Calu3 (cell line): ENCODE results near the gene SPATS2. TPM values are rescaled to one million over a fixed set of nuclear protein-coding genes. Genes with fewer than 3 reads are reported as not detected.
A peak's percentile ranks its signal among the peaks of the same experiment; 100 is the strongest.

Experiments
- BruUV-seq: library from RNA; stranded (reverse); fragments of 400-500 nt; replicated peaks from 2 replicates; lab custom pipeline; 2021; lab: Mats Ljungman, UMichigan
- CTCF ChIA-PET: fragments of 300-600 bp; sonication (Branson Sonifier 250); formaldehyde crosslinking; loops from one replicate; lab custom pipeline; 2022; ENCODE audit warnings: antibody characterized with exemption; lab: Charles Lee
- DNase-seq: peaks from one replicate; pipeline ENCODE4 v3.0.0; 2022
- H3K27ac Mint-ChIP-seq: one replicate; pipeline ENCODE4 v1.8.0; 2022; ENCODE audit warnings: mixed read lengths; ENCODE audit not compliant: unreplicated experiment
- H3K27me3 Mint-ChIP-seq: one replicate; pipeline ENCODE4 v1.8.0; 2022; ENCODE audit warnings: mixed read lengths; ENCODE audit not compliant: unreplicated experiment
- H3K36me3 Mint-ChIP-seq: one replicate; pipeline ENCODE4 v1.8.0; 2022; ENCODE audit warnings: mild to moderate bottlenecking, moderate library complexity, mixed read lengths; ENCODE audit not compliant: insufficient read depth, unreplicated experiment
- H3K4me1 Mint-ChIP-seq: one replicate; pipeline ENCODE4 v1.8.0; 2022; ENCODE audit warnings: mild to moderate bottlenecking, low read depth, mixed read lengths; ENCODE audit not compliant: unreplicated experiment
- H3K4me3 Mint-ChIP-seq: one replicate; pipeline ENCODE4 v1.8.0; 2022; ENCODE audit warnings: mild to moderate bottlenecking, low read depth, moderate library complexity, mixed read lengths; ENCODE audit not compliant: unreplicated experiment
- H3K9me3 Mint-ChIP-seq: one replicate; pipeline ENCODE4 v1.8.0; 2022; ENCODE audit warnings: low read depth, mixed read lengths; ENCODE audit not compliant: unreplicated experiment
- intact Hi-C: fragments of 100-400 bp; cut with micrococcal nuclease; formaldehyde crosslinking; loops from one replicate; pipeline ENCODE4 v1.10.0; 2022; ENCODE audit not compliant: unreplicated experiment
- total RNA-seq: library from RNA; stranded (reverse); gene quantifications from 2 replicates; pipeline ENCODE4 v1.2.3, GENCODE V29; 2022
- TF ChIP-seq, protein P1 (sequence below): fragments of 200-600 bp; IDR thresholded peaks from one replicate; pipeline ENCODE4 v1.8.0; 2022; ENCODE audit warnings: antibody characterized with exemption; ENCODE audit not compliant: unreplicated experiment

SPATS2 gene
- total RNA-seq, 1 experiment from 2014 or later, result 23.2 TPM

DNA sequence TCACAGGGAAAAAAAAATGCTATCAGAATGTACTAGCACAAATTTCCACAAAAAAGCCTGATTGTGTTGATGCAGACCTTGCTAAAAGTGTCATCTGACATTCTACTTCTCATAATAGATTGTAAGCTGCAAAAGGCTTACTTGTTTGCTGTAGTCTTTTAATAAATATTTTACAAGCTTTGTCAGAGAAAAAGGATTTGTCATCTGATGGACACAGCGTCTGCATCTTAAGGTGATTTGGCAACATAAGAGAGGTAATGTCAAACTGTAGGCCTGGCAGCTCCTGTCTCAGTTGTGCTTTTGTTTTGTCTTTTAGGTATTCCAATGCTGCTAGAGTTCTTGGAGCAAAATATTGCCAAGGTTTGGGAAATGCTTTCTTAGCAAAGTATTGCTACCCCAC, 145.3 kb downstream of the SPATS2 start:
- H3K36me3 Mint-ChIP-seq, result peaks cover 8% of the 10 kb centered on the region
- H3K4me3 Mint-ChIP-seq, result no peak overlapping the region
- H3K9me3 Mint-ChIP-seq, result no peaks in the 10 kb centered on the region
- H3K27me3 Mint-ChIP-seq, result no peaks in the 10 kb centered on the region
- no peak for DNase-seq
- intact Hi-C loops, result no loop called here
- no TSS peak for BruUV-seq
- H3K4me1 Mint-ChIP-seq, result peaks cover 29% of the 10 kb centered on the region
- TF ChIP-seq, protein P1, sequence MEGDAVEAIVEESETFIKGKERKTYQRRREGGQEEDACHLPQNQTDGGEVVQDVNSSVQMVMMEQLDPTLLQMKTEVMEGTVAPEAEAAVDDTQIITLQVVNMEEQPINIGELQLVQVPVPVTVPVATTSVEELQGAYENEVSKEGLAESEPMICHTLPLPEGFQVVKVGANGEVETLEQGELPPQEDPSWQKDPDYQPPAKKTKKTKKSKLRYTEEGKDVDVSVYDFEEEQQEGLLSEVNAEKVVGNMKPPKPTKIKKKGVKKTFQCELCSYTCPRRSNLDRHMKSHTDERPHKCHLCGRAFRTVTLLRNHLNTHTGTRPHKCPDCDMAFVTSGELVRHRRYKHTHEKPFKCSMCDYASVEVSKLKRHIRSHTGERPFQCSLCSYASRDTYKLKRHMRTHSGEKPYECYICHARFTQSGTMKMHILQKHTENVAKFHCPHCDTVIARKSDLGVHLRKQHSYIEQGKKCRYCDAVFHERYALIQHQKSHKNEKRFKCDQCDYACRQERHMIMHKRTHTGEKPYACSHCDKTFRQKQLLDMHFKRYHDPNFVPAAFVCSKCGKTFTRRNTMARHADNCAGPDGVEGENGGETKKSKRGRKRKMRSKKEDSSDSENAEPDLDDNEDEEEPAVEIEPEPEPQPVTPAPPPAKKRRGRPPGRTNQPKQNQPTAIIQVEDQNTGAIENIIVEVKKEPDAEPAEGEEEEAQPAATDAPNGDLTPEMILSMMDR, result no peak
- CTCF ChIA-PET, result interaction anchor here (2.0 to 3.9 kb wide), 3 partner anchors 154 to 181 kb away, joined by 7 to 18 read pairs (median 13); no protein-coding TSS in a partner anchor
- no peak overlapping the region for H3K27ac Mint-ChIP-seq

DNA sequence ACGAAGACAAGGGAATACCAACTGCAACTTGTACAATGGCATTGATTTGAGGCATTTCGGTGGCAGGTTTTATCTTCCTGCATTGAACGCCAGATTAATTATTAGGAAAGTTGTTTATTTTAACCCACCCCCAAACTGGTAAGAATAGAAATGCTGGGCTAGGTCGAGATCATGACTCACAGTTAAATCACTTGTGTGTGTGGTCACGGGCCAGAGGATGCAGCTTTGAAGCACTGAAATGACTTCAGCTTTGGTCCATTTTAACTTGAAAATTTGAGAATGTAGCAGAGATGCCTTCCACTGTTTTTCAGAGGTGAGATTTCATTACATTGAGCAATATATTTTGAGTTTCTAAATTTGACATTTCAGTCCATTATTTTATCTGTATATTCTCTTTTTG, 148.0 kb downstream of the SPATS2 start:
- CTCF ChIA-PET, result interaction anchor here (1.3 to 2.3 kb wide), 2 partner anchors 157 to 218 kb away, joined by 3 to 67 read pairs; no protein-coding TSS in a partner anchor
- H3K27ac Mint-ChIP-seq, result no peak overlapping the region
- H3K9me3 Mint-ChIP-seq, result no peaks in the 10 kb centered on the region
- intact Hi-C loops, result no loop called here
- H3K36me3 Mint-ChIP-seq, result peaks cover 14% of the 10 kb centered on the region
- peaks cover 21% of the 10 kb centered on the region for H3K4me1 Mint-ChIP-seq
- H3K27me3 Mint-ChIP-seq, result no peaks in the 10 kb centered on the region
- TF ChIP-seq, protein P1, result no peak
- peak; percentile 42 for DNase-seq
- no TSS peak for BruUV-seq
- peak overlapping the region; percentile 41 for H3K4me3 Mint-ChIP-seq

DNA sequence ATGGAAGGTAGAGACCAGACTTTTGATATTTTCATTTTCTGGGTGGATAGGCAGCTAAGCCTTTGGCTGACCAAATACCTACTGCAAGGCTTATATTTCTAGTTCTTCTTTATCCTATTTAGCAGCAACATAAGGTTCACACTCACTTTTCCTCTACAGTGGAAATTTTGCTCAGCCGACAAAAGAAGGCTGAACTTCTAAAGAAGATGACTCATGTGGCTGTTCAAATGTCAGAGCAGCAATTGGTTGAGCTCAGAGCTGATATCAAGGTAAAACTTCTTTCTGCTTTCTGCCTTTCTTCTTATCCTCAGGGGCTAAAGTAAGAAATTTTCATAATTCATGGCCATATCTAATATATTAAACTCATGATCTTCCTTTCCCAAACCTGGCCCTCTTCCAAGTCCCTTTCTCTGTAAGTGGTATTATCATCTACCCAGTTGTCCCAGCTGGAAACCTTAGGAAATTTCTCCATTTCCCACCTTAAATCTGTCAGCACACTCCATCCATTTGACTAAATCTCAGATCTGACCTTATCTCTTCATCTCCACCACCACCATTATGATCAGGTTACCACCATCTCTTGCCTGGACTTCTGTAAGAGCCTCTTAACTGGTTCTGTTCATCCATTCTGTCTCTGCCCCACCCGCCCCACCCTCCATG, 151.8 kb downstream of the SPATS2 start:
- CTCF ChIA-PET, result no interaction called here
- H3K9me3 Mint-ChIP-seq, result no peaks in the 10 kb centered on the region
- intact Hi-C loops, result no loop called here

DNA sequence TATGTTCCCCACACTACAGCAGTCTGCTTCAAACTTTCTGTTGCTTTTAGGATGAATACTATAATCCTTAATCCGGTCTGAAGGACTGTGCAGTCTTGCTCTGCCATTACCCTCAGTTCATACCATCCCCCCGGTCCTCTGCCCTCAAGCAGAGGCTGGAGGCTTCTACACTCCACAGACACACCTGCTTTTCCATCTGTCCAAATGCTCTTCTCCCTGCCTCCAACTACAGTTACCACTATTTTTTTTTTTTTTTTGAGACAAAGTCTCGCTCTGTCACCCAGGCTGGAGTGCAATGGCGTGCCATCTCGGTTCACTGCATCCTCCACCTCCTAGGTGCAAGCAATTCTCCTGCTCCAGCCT, 152.3 kb downstream of the SPATS2 start:
- intact Hi-C loops, result no loop called here
- BruUV-seq, result no TSS peak
- H3K36me3 Mint-ChIP-seq, result peaks cover 19% of the 10 kb centered on the region
- CTCF ChIA-PET, result interaction anchor here (0.7 kb wide), 1 partner anchor 46 kb away, joined by 3 read pairs; no protein-coding TSS in a partner anchor
- TF ChIP-seq, protein P1, result no peak
- H3K4me3 Mint-ChIP-seq, result no peak overlapping the region
- peaks cover 7% of the 10 kb centered on the region for H3K4me1 Mint-ChIP-seq
- H3K9me3 Mint-ChIP-seq, result no peaks in the 10 kb centered on the region
- H3K27ac Mint-ChIP-seq, result no peak overlapping the region
- no peak for DNase-seq
- H3K27me3 Mint-ChIP-seq, result no peaks in the 10 kb centered on the region

More for the DNA sequence above, 151.8 kb downstream of the SPATS2 start:
- no peak overlapping the region for H3K27ac Mint-ChIP-seq
- no peaks in the 10 kb centered on the region for H3K27me3 Mint-ChIP-seq
- peaks cover 19% of the 10 kb centered on the region for H3K36me3 Mint-ChIP-seq
- no peak for DNase-seq
- no TSS peak for BruUV-seq
- TF ChIP-seq, protein P1, result no peak
- H3K4me1 Mint-ChIP-seq, result peaks cover 7% of the 10 kb centered on the region
- H3K4me3 Mint-ChIP-seq, result no peak overlapping the region
